ENCODE data around the gene SMAP1.

The SMAP1 gene

GRCh38 chr6:70667711-70668498 lies at the start of gene SMAP1:
TSS of gene SMAP1 (plus strand) at chr6:70667883. CDS start at chr6:70668024, 141 bp downstream.
- DNase-seq = peak; percentile 71 to 91

- DNase-seq = no peak
These were observed 46.9 kb upstream of the SMAP1 start for GRCh38 chr6:70620746-70621145.

- no peak for DNase-seq
These were observed 45.2 kb upstream of the SMAP1 start for GRCh38 chr6:70622461-70622860.

- DNase-seq = no peak
These were observed 42.2 kb upstream of the SMAP1 start for GRCh38 chr6:70625436-70625835.

- DNase-seq = no peak
These were observed 40.0 kb upstream of the SMAP1 start for GRCh38 chr6:70627500-70628254.

GRCh38 chr6:70629929-70630328 lies 37.8 kb upstream of the SMAP1 start:
- no peak for DNase-seq

GRCh38 chr6:70633870-70634269 lies 33.8 kb upstream of the SMAP1 start:
- DNase-seq = no peak

- DNase-seq = no peak
These were observed 31.1 kb upstream of the SMAP1 start for GRCh38 chr6:70636596-70636995.

GRCh38 chr6:70638468-70638867 lies 29.2 kb upstream of the SMAP1 start:
- no peak for DNase-seq

- DNase-seq = no peak
These were observed 16.3 kb upstream of the SMAP1 start for GRCh38 chr6:70651326-70651905.

- no peak for DNase-seq
These were observed 15.5 kb upstream of the SMAP1 start for GRCh38 chr6:70652216-70652615.

- DNase-seq = peak; percentile 7 to 12
These were observed 10.0 kb upstream of the SMAP1 start for GRCh38 chr6:70657706-70658105.

- peak in 1 of 2 experiments; percentile 31 for DNase-seq
These were observed 3.7 kb upstream of the SMAP1 start for GRCh38 chr6:70663881-70664466.

GRCh38 chr6:70666706-70667105 lies 977 bp upstream of the SMAP1 start:
- DNase-seq = no peak

GRCh38 chr6:70667256-70667710 lies 400 bp upstream of the SMAP1 start:
- DNase-seq = no peak

- DNase-seq = peak in 1 of 2 experiments; percentile 47
These were observed 773 bp downstream of the SMAP1 start for GRCh38 chr6:70668499-70668812.

GRCh38 chr6:70669133-70669532 lies 1.4 kb downstream of the SMAP1 start:
- no peak for DNase-seq

- DNase-seq = no peak
These were observed 4.9 kb downstream of the SMAP1 start for GRCh38 chr6:70672549-70672948.

- DNase-seq = no peak
These were observed 5.4 kb downstream of the SMAP1 start for GRCh38 chr6:70673054-70673453.

GRCh38 chr6:70673601-70674000 lies 5.9 kb downstream of the SMAP1 start:
- DNase-seq = no peak

GRCh38 chr6:70675822-70676221 lies 8.1 kb downstream of the SMAP1 start:
- DNase-seq = no peak

GRCh38 chr6:70676821-70677220 lies 9.1 kb downstream of the SMAP1 start:
- no peak for DNase-seq

GRCh38 chr6:70680396-70680795 lies 12.7 kb downstream of the SMAP1 start:
- DNase-seq = no peak

Data from NCI-H524 (cell line).